K562 (cell line): ENCODE results near the gene TCF3. TPM values are rescaled to one million over a fixed set of nuclear protein-coding genes. Genes with fewer than 3 reads are reported as not detected.

Experiments
- ATF7 ChIP-seq: fragments of 450-650 bp; IDR thresholded peaks from 2 replicates; pipeline ENCODE4 v1.7.1; 2014; ENCODE audit warnings: mild to moderate bottlenecking, moderate library complexity
- BRF1 ChIP-seq: IDR thresholded peaks from 3 replicates; pipeline ENCODE4 v1.6.1; 2011; ENCODE audit warnings: borderline replicate concordance, mild to moderate bottlenecking; ENCODE audit not compliant: insufficient read length; ENCODE audit errors: extremely low read depth
- L3MBTL2 ChIP-seq: fragments of 450-650 bp; IDR thresholded peaks from 2 replicates; pipeline ENCODE4 v1.6.1; 2016; ENCODE audit warnings: mild to moderate bottlenecking, moderate library complexity
- POLR2B ChIP-seq: fragments of 450-650 bp; IDR thresholded peaks from 2 replicates; pipeline ENCODE4 v1.6.1; 2018; ENCODE audit warnings: low read depth; ENCODE audit not compliant: partially characterized antibody
- RNF2 ChIP-seq: sonication (generic); IDR thresholded peaks from 2 replicates; pipeline ENCODE4 v1.6.1; 2016
- TCF7 ChIP-seq: sonication (generic); IDR thresholded peaks from 2 replicates; pipeline ENCODE4 v1.6.1; 2016; ENCODE audit warnings: antibody characterized with exemption, borderline replicate concordance
- ZNF551 ChIP-seq: fragments of 250-450 bp; sonication (Bioruptor Pico); IDR thresholded peaks from 2 replicates; pipeline ENCODE4 v1.5.0; 2021; ENCODE audit warnings: mild to moderate bottlenecking, moderate library complexity
- polyA plus RNA-seq, 8 experiments: library from polyadenylated mRNA; depleted of rRNA in 4 of 8; stranded (reverse) in 5 of 8; unstranded in 3 of 8; fragments of >200 nt; fragmentation: Nextera tagmentation in 2 of 8; fragmentation: Illumina TruSeq in 1 of 8; extraction: Ambion mirVana in 2 of 8; extraction: Trizol in 1 of 8; gene quantifications; 2 replicates each; pipeline versions ENCODE4 v1.2.1 to v1.2.3, GENCODE V29; 2011 to 2014; ENCODE audit warnings: inconsistent platforms in 1 of 8, missing spikeins in 1 of 8
- total RNA-seq, 7 experiments: library from RNA; depleted of rRNA in 6 of 7; stranded (reverse); fragments of >200 nt in 6 of 7; fragmentation: Illumina TruSeq in 2 of 7; extraction: Trizol in 2 of 7; gene quantifications; 2 replicates each; pipeline versions ENCODE4 v1.2.1 to v1.2.3, GENCODE V29; 2011 to 2021; ENCODE audit warnings: low replicate concordance in 1 of 7
- TF ChIP-seq, protein P1 (sequence below): fragments of 200-600 bp; sonication (generic); IDR thresholded peaks from one replicate; pipeline ENCODE4 v1.6.1; 2012; ENCODE audit warnings: mild to moderate bottlenecking, low read depth, low read length, inconsistent platforms
- TF ChIP-seq, protein P2 (sequence below): fragments of 450-650 bp; IDR thresholded peaks from 2 replicates; pipeline ENCODE4 v1.6.1; 2018; ENCODE audit warnings: mild to moderate bottlenecking, low read depth; ENCODE audit not compliant: partially characterized antibody
- TF ChIP-seq, protein P3 (sequence below): fragments of 450-650 bp; formaldehyde crosslinking; IDR thresholded peaks from 2 replicates; pipeline ENCODE4 v1.4.0; 2020; ENCODE audit warnings: mild to moderate bottlenecking, mixed read lengths
- TF ChIP-seq, protein P4 (sequence below): sonication (generic); formaldehyde crosslinking; IDR thresholded peaks from 2 replicates; pipeline ENCODE4 v1.8.1; 2023; ENCODE audit warnings: mild to moderate bottlenecking, missing genetic modification reagents

The TCF3 gene
- total and polyA plus RNA-seq, 9 of the 15 experiments (the other 6 are each of a cell fraction or from before 2014, with no cell fraction given), result 5.6 to 259 (median 84.0) TPM

DNA sequence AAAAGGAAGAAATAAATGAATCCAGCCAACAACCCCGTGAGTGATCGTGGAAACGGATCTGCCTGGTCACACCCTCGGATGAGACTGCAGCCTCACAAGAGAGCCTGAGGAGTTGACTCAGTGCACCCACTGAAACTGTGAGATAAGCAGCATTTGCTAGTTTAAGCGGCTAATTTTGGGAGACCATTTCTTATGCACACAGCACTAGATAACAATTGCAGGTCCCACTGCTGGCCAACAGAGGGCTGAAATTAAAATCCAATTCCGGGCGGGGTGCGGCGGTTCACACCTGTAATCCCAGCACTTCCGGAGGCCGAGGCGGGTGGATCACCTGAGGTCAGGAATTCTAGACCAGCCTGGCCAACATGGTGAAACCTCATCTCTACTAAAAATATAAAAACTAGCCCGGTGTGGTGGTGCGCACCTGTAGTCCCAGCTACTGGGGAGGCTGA is 50.8 kb downstream of the TCF3 start (continued):
- TF ChIP-seq, protein P1, sequence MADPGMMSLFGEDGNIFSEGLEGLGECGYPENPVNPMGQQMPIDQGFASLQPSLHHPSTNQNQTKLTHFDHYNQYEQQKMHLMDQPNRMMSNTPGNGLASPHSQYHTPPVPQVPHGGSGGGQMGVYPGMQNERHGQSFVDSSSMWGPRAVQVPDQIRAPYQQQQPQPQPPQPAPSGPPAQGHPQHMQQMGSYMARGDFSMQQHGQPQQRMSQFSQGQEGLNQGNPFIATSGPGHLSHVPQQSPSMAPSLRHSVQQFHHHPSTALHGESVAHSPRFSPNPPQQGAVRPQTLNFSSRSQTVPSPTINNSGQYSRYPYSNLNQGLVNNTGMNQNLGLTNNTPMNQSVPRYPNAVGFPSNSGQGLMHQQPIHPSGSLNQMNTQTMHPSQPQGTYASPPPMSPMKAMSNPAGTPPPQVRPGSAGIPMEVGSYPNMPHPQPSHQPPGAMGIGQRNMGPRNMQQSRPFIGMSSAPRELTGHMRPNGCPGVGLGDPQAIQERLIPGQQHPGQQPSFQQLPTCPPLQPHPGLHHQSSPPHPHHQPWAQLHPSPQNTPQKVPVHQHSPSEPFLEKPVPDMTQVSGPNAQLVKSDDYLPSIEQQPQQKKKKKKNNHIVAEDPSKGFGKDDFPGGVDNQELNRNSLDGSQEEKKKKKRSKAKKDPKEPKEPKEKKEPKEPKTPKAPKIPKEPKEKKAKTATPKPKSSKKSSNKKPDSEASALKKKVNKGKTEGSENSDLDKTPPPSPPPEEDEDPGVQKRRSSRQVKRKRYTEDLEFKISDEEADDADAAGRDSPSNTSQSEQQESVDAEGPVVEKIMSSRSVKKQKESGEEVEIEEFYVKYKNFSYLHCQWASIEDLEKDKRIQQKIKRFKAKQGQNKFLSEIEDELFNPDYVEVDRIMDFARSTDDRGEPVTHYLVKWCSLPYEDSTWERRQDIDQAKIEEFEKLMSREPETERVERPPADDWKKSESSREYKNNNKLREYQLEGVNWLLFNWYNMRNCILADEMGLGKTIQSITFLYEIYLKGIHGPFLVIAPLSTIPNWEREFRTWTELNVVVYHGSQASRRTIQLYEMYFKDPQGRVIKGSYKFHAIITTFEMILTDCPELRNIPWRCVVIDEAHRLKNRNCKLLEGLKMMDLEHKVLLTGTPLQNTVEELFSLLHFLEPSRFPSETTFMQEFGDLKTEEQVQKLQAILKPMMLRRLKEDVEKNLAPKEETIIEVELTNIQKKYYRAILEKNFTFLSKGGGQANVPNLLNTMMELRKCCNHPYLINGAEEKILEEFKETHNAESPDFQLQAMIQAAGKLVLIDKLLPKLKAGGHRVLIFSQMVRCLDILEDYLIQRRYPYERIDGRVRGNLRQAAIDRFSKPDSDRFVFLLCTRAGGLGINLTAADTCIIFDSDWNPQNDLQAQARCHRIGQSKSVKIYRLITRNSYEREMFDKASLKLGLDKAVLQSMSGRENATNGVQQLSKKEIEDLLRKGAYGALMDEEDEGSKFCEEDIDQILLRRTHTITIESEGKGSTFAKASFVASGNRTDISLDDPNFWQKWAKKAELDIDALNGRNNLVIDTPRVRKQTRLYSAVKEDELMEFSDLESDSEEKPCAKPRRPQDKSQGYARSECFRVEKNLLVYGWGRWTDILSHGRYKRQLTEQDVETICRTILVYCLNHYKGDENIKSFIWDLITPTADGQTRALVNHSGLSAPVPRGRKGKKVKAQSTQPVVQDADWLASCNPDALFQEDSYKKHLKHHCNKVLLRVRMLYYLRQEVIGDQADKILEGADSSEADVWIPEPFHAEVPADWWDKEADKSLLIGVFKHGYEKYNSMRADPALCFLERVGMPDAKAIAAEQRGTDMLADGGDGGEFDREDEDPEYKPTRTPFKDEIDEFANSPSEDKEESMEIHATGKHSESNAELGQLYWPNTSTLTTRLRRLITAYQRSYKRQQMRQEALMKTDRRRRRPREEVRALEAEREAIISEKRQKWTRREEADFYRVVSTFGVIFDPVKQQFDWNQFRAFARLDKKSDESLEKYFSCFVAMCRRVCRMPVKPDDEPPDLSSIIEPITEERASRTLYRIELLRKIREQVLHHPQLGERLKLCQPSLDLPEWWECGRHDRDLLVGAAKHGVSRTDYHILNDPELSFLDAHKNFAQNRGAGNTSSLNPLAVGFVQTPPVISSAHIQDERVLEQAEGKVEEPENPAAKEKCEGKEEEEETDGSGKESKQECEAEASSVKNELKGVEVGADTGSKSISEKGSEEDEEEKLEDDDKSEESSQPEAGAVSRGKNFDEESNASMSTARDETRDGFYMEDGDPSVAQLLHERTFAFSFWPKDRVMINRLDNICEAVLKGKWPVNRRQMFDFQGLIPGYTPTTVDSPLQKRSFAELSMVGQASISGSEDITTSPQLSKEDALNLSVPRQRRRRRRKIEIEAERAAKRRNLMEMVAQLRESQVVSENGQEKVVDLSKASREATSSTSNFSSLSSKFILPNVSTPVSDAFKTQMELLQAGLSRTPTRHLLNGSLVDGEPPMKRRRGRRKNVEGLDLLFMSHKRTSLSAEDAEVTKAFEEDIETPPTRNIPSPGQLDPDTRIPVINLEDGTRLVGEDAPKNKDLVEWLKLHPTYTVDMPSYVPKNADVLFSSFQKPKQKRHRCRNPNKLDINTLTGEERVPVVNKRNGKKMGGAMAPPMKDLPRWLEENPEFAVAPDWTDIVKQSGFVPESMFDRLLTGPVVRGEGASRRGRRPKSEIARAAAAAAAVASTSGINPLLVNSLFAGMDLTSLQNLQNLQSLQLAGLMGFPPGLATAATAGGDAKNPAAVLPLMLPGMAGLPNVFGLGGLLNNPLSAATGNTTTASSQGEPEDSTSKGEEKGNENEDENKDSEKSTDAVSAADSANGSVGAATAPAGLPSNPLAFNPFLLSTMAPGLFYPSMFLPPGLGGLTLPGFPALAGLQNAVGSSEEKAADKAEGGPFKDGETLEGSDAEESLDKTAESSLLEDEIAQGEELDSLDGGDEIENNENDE, result no peak
- TF ChIP-seq L3MBTL2 (peak; percentile 63), TCF7 (no peak), POLR2B (no peak), ZNF551 (CRISPR knock-in tag) (no peak), RNF2 (no peak), ATF7 (peak; percentile 53; the same call in 1 of the 2 replicates), BRF1 (no peak)
- TF ChIP-seq, protein P2, sequence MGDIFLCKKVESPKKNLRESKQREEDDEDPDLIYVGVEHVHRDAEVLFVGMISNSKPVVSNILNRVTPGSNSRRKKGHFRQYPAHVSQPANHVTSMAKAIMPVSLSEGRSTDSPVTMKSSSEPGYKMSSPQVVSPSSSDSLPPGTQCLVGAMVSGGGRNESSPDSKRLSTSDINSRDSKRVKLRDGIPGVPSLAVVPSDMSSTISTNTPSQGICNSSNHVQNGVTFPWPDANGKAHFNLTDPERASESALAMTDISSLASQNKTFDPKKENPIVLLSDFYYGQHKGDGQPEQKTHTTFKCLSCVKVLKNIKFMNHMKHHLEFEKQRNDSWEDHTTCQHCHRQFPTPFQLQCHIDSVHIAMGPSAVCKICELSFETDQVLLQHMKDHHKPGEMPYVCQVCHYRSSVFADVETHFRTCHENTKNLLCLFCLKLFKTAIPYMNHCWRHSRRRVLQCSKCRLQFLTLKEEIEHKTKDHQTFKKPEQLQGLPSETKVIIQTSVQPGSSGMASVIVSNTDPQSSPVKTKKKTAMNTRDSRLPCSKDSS, result no peak
- TF ChIP-seq, protein P3, sequence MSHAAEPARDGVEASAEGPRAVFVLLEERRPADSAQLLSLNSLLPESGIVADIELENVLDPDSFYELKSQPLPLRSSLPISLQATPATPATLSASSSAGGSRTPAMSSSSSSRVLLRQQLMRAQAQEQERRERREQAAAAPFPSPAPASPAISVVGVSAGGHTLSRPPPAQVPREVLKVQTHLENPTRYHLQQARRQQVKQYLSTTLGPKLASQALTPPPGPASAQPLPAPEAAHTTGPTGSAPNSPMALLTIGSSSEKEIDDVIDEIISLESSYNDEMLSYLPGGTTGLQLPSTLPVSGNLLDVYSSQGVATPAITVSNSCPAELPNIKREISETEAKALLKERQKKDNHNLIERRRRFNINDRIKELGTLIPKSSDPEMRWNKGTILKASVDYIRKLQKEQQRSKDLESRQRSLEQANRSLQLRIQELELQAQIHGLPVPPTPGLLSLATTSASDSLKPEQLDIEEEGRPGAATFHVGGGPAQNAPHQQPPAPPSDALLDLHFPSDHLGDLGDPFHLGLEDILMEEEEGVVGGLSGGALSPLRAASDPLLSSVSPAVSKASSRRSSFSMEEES (CRISPR knock-in tag), result no peak
- TF ChIP-seq, protein P4, sequence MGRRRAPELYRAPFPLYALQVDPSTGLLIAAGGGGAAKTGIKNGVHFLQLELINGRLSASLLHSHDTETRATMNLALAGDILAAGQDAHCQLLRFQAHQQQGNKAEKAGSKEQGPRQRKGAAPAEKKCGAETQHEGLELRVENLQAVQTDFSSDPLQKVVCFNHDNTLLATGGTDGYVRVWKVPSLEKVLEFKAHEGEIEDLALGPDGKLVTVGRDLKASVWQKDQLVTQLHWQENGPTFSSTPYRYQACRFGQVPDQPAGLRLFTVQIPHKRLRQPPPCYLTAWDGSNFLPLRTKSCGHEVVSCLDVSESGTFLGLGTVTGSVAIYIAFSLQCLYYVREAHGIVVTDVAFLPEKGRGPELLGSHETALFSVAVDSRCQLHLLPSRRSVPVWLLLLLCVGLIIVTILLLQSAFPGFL (CRISPR knock-in tag), result no peak
